Mesenchymal stem cell (in vitro differentiated cells and primary cell): Measurements from ENCODE around the gene SLC25A51.

Experiments
- DNase-seq: peaks from one replicate; pipeline ENCODE4 v3.0.0-alpha.2; 2013
- H2AFZ ChIP-seq: one replicate; pipeline ENCODE4 v1.6.1; 2013; ENCODE audit warnings: low read depth, mild to moderate bottlenecking, control low read depth, inconsistent platforms, low read length, moderate library complexity
- H2AK5ac ChIP-seq: 2 replicates; pipeline ENCODE4 v1.6.1; 2013; ENCODE audit warnings: low read length, moderate library complexity, mild to moderate bottlenecking, inconsistent platforms; ENCODE audit not compliant: severe bottlenecking
- H2BK120ac ChIP-seq: one replicate; pipeline ENCODE4 v1.6.1; 2013; ENCODE audit warnings: low read depth, mild to moderate bottlenecking, inconsistent platforms, low read length, moderate library complexity
- H2BK12ac ChIP-seq, 2 experiments: one replicate each; pipeline ENCODE4 v1.6.1; 2013; ENCODE audit warnings: inconsistent platforms in 2 of 2, low read length in 2 of 2, mild to moderate bottlenecking in 2 of 2, moderate library complexity in 2 of 2, control low read depth in 1 of 2
- H2BK15ac ChIP-seq: one replicate; pipeline ENCODE4 v1.6.1; 2013; ENCODE audit warnings: mild to moderate bottlenecking, low read depth, inconsistent platforms; ENCODE audit not compliant: poor library complexity, severe bottlenecking
- H2BK5ac ChIP-seq: 2 replicates; pipeline ENCODE4 v1.6.1; 2013; ENCODE audit warnings: low read depth, mild to moderate bottlenecking, low read length, control low read depth, inconsistent platforms; ENCODE audit not compliant: poor library complexity, severe bottlenecking
- H3K14ac ChIP-seq, 2 experiments: one replicate each; pipeline ENCODE4 v1.6.1; 2013; ENCODE audit warnings: inconsistent platforms in 2 of 2, low read length in 2 of 2, control low read depth in 1 of 2, mild to moderate bottlenecking in 1 of 2, moderate library complexity in 1 of 2
- H3K18ac ChIP-seq, 2 experiments: one replicate each; pipeline ENCODE4 v1.6.1; 2013; ENCODE audit warnings: inconsistent platforms in 2 of 2, low read length in 2 of 2, control low read depth in 1 of 2, low read depth in 1 of 2, mild to moderate bottlenecking in 1 of 2
- H3K23ac ChIP-seq, 2 experiments: one replicate each; pipeline ENCODE4 v1.6.1; 2013; ENCODE audit warnings: inconsistent platforms in 2 of 2, low read length in 2 of 2, mild to moderate bottlenecking in 2 of 2, moderate library complexity in 2 of 2, control low read depth in 1 of 2
- H3K27ac ChIP-seq: 2 replicates; pipeline ENCODE4 v1.5.1; 2013; ENCODE audit warnings: mild to moderate bottlenecking, moderate library complexity, low read length, control low read depth, inconsistent platforms; ENCODE audit not compliant: poor library complexity, severe bottlenecking
- H3K27me3 ChIP-seq, 2 experiments: 2 replicates each; pipeline versions ENCODE4 v1.6.1 to v1.7.0; 2013; ENCODE audit warnings: low read length in 2 of 2, mild to moderate bottlenecking in 2 of 2, moderate library complexity in 2 of 2, control low read depth in 1 of 2, inconsistent platforms in 1 of 2; ENCODE audit not compliant: control insufficient read depth in 1 of 2, insufficient read depth in 1 of 2
- H3K36me3 ChIP-seq, 2 experiments: 2 replicates each; pipeline versions ENCODE4 v1.6.1 to v1.7.0; 2013; ENCODE audit warnings: low read length in 2 of 2, control low read depth in 1 of 2, inconsistent platforms in 1 of 2, low read depth in 1 of 2, mild to moderate bottlenecking in 1 of 2; ENCODE audit not compliant: insufficient read depth in 2 of 2, control insufficient read depth in 1 of 2
- H3K4ac ChIP-seq, 2 experiments: one replicate each; pipeline ENCODE4 v1.6.1; 2013; ENCODE audit warnings: inconsistent platforms in 2 of 2, low read length in 2 of 2, mild to moderate bottlenecking in 2 of 2, moderate library complexity in 2 of 2, control low read depth in 1 of 2, low read depth in 1 of 2
- H3K4me1 ChIP-seq: 2 replicates; pipeline ENCODE4 v1.6.1; 2013; ENCODE audit warnings: low read depth, low read length, control low read depth; ENCODE audit not compliant: control insufficient read depth, insufficient read depth
- H3K4me2 ChIP-seq: 2 replicates; pipeline ENCODE4 v1.6.1; 2013; ENCODE audit warnings: low read length, mild to moderate bottlenecking, inconsistent platforms; ENCODE audit not compliant: poor library complexity, severe bottlenecking
- H3K4me3 ChIP-seq, 2 experiments: 2 replicates each; pipeline versions ENCODE4 v1.5.1 to v1.7.0; 2013; ENCODE audit warnings: low read length in 2 of 2, mild to moderate bottlenecking in 2 of 2, control low read depth in 1 of 2, low read depth in 1 of 2; ENCODE audit not compliant: insufficient read depth in 1 of 2
- H3K79me1 ChIP-seq: replicated peaks from 2 replicates; pipeline ENCODE4 v1.6.1; 2013; ENCODE audit warnings: mild to moderate bottlenecking, control low read depth, low read length, inconsistent platforms; ENCODE audit not compliant: poor library complexity, severe bottlenecking
- H3K9ac ChIP-seq: 2 replicates; pipeline ENCODE4 v1.7.0; 2013; ENCODE audit warnings: mild to moderate bottlenecking, low read length, moderate library complexity
- H3K9me3 ChIP-seq: 2 replicates; pipeline ENCODE4 v1.7.0; 2013; ENCODE audit warnings: mild to moderate bottlenecking, low read length; ENCODE audit not compliant: control insufficient read depth
- H4K8ac ChIP-seq: one replicate; pipeline ENCODE4 v1.6.1; 2013; ENCODE audit warnings: inconsistent platforms, mild to moderate bottlenecking, low read length, moderate library complexity
- H4K91ac ChIP-seq: one replicate; pipeline ENCODE4 v1.6.1; 2013; ENCODE audit warnings: mild to moderate bottlenecking, low read length, inconsistent platforms
- WGBS: methylation state at CpG from one replicate; pipeline ENCODE4 v1.1.7; 2013; ENCODE audit warnings: mixed read lengths; 5-methylcytosine and 5-hydroxymethylcytosine counted together

SLC25A51 gene

DNA sequence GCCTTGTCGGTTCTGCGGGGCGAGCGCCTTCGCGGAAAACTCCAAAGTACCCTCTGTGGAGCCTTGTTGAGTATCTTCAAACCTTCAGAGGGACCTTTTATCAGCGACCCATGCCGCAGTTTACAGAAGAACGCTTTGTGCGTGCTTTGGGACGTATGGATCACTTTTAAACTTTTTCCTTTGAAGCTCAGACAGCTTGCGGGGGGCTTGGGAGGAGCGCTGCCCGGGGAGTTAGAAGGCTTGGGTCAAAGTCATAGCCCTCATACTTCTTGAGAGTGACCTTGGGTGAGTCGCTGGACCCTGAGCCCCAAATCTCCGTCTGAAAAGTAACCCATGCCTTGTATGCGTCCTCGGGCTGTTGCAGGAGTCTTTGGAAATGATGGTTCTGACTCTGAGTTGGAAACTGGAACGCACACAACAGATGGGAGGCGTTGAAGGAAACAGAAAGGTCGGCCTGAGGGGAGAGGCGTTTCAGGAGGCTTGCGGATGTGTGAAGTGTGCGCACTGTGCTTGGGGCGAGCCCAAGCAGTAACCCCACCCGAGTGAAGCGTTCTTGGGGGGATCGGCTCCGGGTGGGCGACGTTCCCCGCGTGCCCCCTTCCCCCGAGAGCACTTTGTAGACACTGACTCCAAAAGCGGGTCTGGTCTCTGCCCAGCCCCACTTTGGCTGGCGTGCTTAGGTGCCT, 661 bp upstream of the SLC25A51 start:
- Histone ChIP-seq H3K27me3 (no peaks in the 10 kb centered on the region), H3K14ac (no peak overlapping the region), H3K18ac (peak overlapping the region; percentile 21 to 66)

DNA sequence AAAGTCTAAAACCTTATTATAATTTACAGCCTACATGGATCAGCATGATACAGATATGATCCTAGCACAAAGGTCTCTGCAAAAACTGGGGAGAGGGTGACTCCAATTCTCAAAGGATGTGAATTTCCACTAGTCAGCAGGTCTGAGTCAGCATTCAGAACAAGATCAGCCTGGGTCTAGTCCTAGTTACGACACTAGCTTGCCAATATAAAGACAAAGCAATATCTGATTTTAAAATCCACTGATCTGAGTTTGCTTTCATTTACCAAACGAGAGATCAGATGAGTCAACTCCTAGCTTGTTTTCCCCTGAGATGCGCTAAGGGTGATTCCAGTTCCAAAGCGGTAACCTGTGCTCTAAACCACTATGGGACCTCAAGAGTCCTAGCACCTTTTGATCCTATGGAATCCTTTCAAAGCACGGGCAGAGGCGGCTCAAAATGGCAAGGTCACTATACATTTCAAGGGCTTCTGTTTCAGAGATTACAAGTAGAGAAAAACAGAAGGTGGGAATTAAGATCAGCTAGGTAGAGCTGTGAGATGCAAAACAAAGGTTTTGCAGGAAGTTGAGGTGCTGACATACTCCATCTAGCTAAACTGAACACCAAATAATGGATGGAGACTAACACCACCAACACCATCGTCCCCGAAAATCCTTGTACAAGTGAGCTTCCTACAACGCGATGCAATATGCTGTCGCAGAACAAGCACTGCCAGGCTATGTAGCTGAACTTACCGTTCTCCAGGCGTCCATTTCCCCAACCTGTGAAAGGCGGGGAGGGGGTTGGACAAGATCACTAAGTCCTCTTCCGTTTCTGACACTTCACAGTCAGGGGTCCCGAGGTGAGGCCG, 906 bp downstream of the SLC25A51 start:
- Histone ChIP-seq H3K4me1 (peaks cover 10% of the 10 kb centered on the region), H3K4ac (peak overlapping the region in 1 of 2 experiments; percentile 27), H2BK5ac (no peak overlapping the region), H2BK12ac (no peak overlapping the region), H3K4me2 (peak overlapping the region; percentile 76), H3K36me3 (peaks cover 10 to 12% of the 10 kb centered on the region in 2 experiments), H3K14ac (peak overlapping the region in 1 of 2 experiments; percentile 39), H3K4me3 (peak overlapping the region; percentile 86 to 95), H2BK120ac (no peak overlapping the region), H3K9me3 (no peaks in the 10 kb centered on the region), H3K9ac (peak overlapping the region; percentile 90), H3K27me3 (no peaks in the 10 kb centered on the region), H3K18ac (peak overlapping the region in 1 of 2 experiments; percentile 96), H2BK15ac (no peak overlapping the region), H2AFZ (peak overlapping the region; percentile 79), H3K23ac (peak overlapping the region in 1 of 2 experiments; percentile 42), H4K8ac (no peak overlapping the region), H4K91ac (no peak overlapping the region), H2AK5ac (no peak overlapping the region), H3K79me1 (peaks cover 15% of the 10 kb centered on the region), H3K27ac (peak overlapping the region; percentile 37)
- DNase-seq, result peak; percentile 73
- WGBS, result 2% methylated on average over 17 of the region's 17 CpGs

More for the DNA sequence above, 661 bp upstream of the SLC25A51 start:
- Histone ChIP-seq H3K4me3 (peak overlapping the region; percentile 86 to 95), H2AK5ac (peak overlapping the region; percentile 9), H4K8ac (peak overlapping the region; percentile 96), H3K9me3 (no peaks in the 10 kb centered on the region), H3K4ac (peak overlapping the region; percentile 57 to 84), H3K9ac (peak overlapping the region; percentile 90), H2BK15ac (no peak overlapping the region), H3K79me1 (peaks cover 13% of the 10 kb centered on the region), H3K23ac (no peak overlapping the region), H2BK12ac (peak overlapping the region in 1 of 2 experiments; percentile 1), H3K4me2 (peak overlapping the region; percentile 74), H2AFZ (peak overlapping the region; percentile 54), H3K27ac (peak overlapping the region; percentile 69), H3K4me1 (peaks cover 7% of the 10 kb centered on the region), H2BK5ac (no peak overlapping the region), H2BK120ac (no peak overlapping the region), H4K91ac (peak overlapping the region; percentile 70), H3K36me3 (peaks cover 0 to 6% of the 10 kb centered on the region in 2 experiments)
- no peak for DNase-seq
- 48% methylated on average over 35 of the region's 36 CpGs for WGBS

DNA sequence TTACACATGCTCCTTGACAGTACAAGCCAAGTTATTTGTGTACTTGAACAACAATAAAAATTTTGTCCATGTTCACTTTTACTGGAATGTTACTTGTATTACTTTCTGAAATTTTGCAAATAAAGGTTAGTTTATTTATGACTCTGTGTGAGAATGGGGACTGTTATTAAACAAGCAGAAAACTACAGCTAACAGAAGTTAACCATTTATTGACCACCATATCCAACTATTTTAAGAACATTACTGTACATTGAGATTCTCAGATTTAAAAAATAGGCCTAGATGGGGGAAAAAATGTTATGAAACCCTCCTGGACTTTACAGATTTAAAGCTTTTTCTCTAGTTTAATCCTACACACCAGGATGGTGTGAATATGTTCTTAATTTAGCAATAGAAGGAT, 1.8 kb downstream of the SLC25A51 start:
- Histone ChIP-seq H3K9me3 (no peaks in the 10 kb centered on the region), H4K91ac (no peak overlapping the region), H3K14ac (no peak overlapping the region), H2BK120ac (no peak overlapping the region), H3K27ac (no peak overlapping the region), H4K8ac (no peak overlapping the region), H2AFZ (no peak overlapping the region), H3K4me2 (no peak overlapping the region), H3K4me3 (peak overlapping the region in 1 of 2 experiments; percentile 95), H3K4me1 (peaks cover 10% of the 10 kb centered on the region), H3K9ac (peak overlapping the region; percentile 90), H3K18ac (no peak overlapping the region), H3K27me3 (no peaks in the 10 kb centered on the region), H2BK12ac (no peak overlapping the region), H3K79me1 (peaks cover 15% of the 10 kb centered on the region), H2BK15ac (no peak overlapping the region), H2AK5ac (no peak overlapping the region), H3K36me3 (peaks cover 12 to 18% of the 10 kb centered on the region in 2 experiments), H3K4ac (no peak overlapping the region), H3K23ac (no peak overlapping the region), H2BK5ac (no peak overlapping the region)
- DNase-seq, result no peak

DNA sequence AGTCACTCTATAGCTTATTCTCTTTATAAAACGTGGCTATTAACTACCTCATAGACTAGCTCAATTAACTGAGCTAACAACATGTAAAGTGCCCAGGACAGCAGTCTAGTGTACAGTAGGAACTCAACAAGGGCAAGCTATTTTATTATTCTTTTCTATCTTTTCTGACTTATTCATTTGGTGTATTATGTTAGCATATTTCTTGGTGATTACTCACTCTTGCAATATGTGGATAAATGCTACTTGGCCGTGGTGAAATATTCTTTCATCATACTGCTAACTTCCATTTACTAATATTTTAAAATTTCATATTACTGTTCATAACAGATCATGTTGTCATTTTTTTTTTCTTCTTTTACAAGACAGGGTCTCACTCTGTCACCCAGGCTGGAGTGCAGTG, 4.9 kb downstream of the SLC25A51 start:
- Histone ChIP-seq H2BK120ac (no peak overlapping the region), H2BK15ac (no peak overlapping the region), H3K27ac (no peak overlapping the region), H3K4ac (no peak overlapping the region), H4K91ac (no peak overlapping the region), H3K18ac (no peak overlapping the region), H3K4me2 (no peak overlapping the region), H3K4me3 (no peak overlapping the region), H3K14ac (no peak overlapping the region), H3K23ac (no peak overlapping the region), H3K27me3 (no peaks in the 10 kb centered on the region), H3K9me3 (no peaks in the 10 kb centered on the region), H3K4me1 (peaks cover 2% of the 10 kb centered on the region), H3K36me3 (peaks cover 23 to 45% of the 10 kb centered on the region in 2 experiments), H4K8ac (no peak overlapping the region), H2AFZ (no peak overlapping the region), H2BK12ac (no peak overlapping the region), H2AK5ac (no peak overlapping the region), H3K79me1 (peaks cover 16% of the 10 kb centered on the region), H2BK5ac (no peak overlapping the region), H3K9ac (peak overlapping the region; percentile 32)
- no peak for DNase-seq
- 92% methylated on average over 1 of the region's 2 CpGs for WGBS
